Tibial artery (tissue), 4 donors: Measurements from ENCODE around the gene IL23A.
A peak's percentile ranks its signal among the peaks of the same experiment; 100 is the strongest.

Experiments used
- DNase-seq, 2 donors: peaks; one replicate each; pipeline ENCODE4 v3.0.0-alpha.2; 2019
- H3K27ac ChIP-seq, 2 donors: fragments of 200-600 bp; sonication (generic) in 1 of 2; 1 replicate in 1 of 2; 2 replicates in 1 of 2; pipeline ENCODE4 v1.5.1; 2018 to 2019; ENCODE audit warnings: mild to moderate bottlenecking in 1 of 2
- H3K27me3 ChIP-seq, 2 donors: fragments of 200-600 bp; sonication (generic) in 1 of 2; one replicate each; pipeline versions ENCODE4 v1.5.1 to v1.6.0; 2016 to 2019
- H3K36me3 ChIP-seq, 3 donors: fragments of 200-600 bp; sonication (generic) in 2 of 3; one replicate each; pipeline ENCODE4 v1.5.1; 2016 to 2019; ENCODE audit warnings: mild to moderate bottlenecking in 2 of 3
- H3K4me1 ChIP-seq, 4 donors: fragments of 200-600 bp; sonication (generic) in 2 of 4; 1 replicate in 3 of 4; 2 replicates in 1 of 4; pipeline ENCODE4 v1.5.1; 2016 to 2019
- H3K4me3 ChIP-seq, 2 donors: fragments of 200-600 bp; sonication (generic) in 1 of 2; 1 replicate in 1 of 2; 2 replicates in 1 of 2; pipeline ENCODE4 v1.5.1; 2018 to 2019; ENCODE audit warnings: mild to moderate bottlenecking in 2 of 2
- H3K9me3 ChIP-seq, 3 donors: fragments of 200-600 bp; sonication (generic) in 1 of 3; one replicate each; pipeline ENCODE4 v1.5.1; 2016 to 2019
- CTCF ChIP-seq, 2 experiments: fragments of 200-600 bp in 1 of 2; fragments of 450-650 bp in 1 of 2; IDR thresholded peaks; one replicate each; pipeline ENCODE4 v1.5.1; 2017 to 2019; ENCODE audit warnings: antibody characterized with exemption in 2 of 2, mild to moderate bottlenecking in 1 of 2, moderate library complexity in 1 of 2
- intact Hi-C: fragments of 100-400 bp; cut with DNase I; formaldehyde crosslinking; loops from one replicate; pipeline ENCODE4 v1.15.0; 2023; ENCODE audit warnings: low total_unique reads

Gene IL23A

GRCh38 chr12:56348776-56349175, 10.1 kb downstream of the IL23A start:
- no peak for TF ChIP-seq CTCF (IDR thresholded peaks at IDR 0.05)
- Histone ChIP-seq H3K36me3 (peaks cover 77 to 98% (median 88%) of the 10 kb centered on the region in 3 donors), H3K4me1 (no peaks in the 10 kb centered on the region), H3K27me3 (no peaks in the 10 kb centered on the region), H3K27ac (no peak overlapping the region), H3K9me3 (no peaks in the 10 kb centered on the region), H3K4me3 (no peak overlapping the region)
- no peak for DNase-seq
- intact Hi-C loops: no loop called here

GRCh38 chr12:56350662-56351061, 12.0 kb downstream of the IL23A start:
- intact Hi-C loops: no loop called here
- Histone ChIP-seq H3K27me3 (no peaks in the 10 kb centered on the region), H3K27ac (no peak overlapping the region), H3K9me3 (no peaks in the 10 kb centered on the region), H3K4me3 (no peak overlapping the region), H3K36me3 (peaks cover 88 to 98% (median 94%) of the 10 kb centered on the region in 3 donors), H3K4me1 (no peaks in the 10 kb centered on the region)
- no peak for TF ChIP-seq CTCF (IDR thresholded peaks at IDR 0.05)
- DNase-seq: no peak

GRCh38 chr12:56351325-56351724, 12.6 kb downstream of the IL23A start:
- H3K27me3 ChIP-seq: no peaks in the 10 kb centered on the region
- H3K4me3 ChIP-seq: no peak overlapping the region
- intact Hi-C loops: no loop called here
- H3K27ac ChIP-seq: no peak overlapping the region
- no peaks in the 10 kb centered on the region for H3K4me1 ChIP-seq
- peaks cover 88 to 98% (median 94%) of the 10 kb centered on the region in 3 donors for H3K36me3 ChIP-seq
- TF ChIP-seq CTCF (IDR thresholded peaks at IDR 0.05): no peak
- no peak for DNase-seq
- no peaks in the 10 kb centered on the region for H3K9me3 ChIP-seq

GRCh38 chr12:56358836-56359532, 20.3 kb downstream of the IL23A start:
- Histone ChIP-seq H3K36me3 (peaks cover 24 to 26% (median 25%) of the 10 kb centered on the region in 3 donors), H3K27ac (peak overlapping the region; percentile 89 to 93), H3K9me3 (no peaks in the 10 kb centered on the region), H3K4me3 (peak overlapping the region; percentile 79 to 89), H3K4me1 (peaks cover 0 to 24% (median 13%) of the 10 kb centered on the region in 4 donors), H3K27me3 (no peaks in the 10 kb centered on the region)
- no peak for TF ChIP-seq CTCF (IDR thresholded peaks at IDR 0.05)
- intact Hi-C loops: no loop called here
- no peak for DNase-seq

- Histone ChIP-seq H3K4me1 (peaks cover 0 to 24% (median 13%) of the 10 kb centered on the region in 4 donors), H3K36me3 (peaks cover 13 to 15% (median 13%) of the 10 kb centered on the region in 3 donors), H3K9me3 (no peaks in the 10 kb centered on the region), H3K4me3 (peak within 1 kb of the TSS; percentile 79 to 89), H3K27me3 (no peaks in the 10 kb centered on the region), H3K27ac (peak within 1 kb of the TSS; percentile 89 to 93)
- intact Hi-C loops: loop anchor here (2.0 kb wide), 1 partner anchor 105 kb away; no protein-coding TSS in a partner anchor
- DNase-seq: peak; percentile 99 to 100
- TF ChIP-seq CTCF (IDR thresholded peaks at IDR 0.05): no peak
These were observed 21.4 kb downstream of the IL23A start, which contains the start of gene STAT2 for GRCh38 chr12:56359851-56360767. Gene STAT2, minus strand, starts transcription at chr12:56360107. Its CDS starts 3,536 bp downstream, at chr12:56356571.
